ENCODE measurements around the gene PAH. TPM values are rescaled to one million over a fixed set of nuclear protein-coding genes. Genes with fewer than 3 reads are reported as not detected.

Gene PAH
- total and polyA plus RNA-seq, 2 donors (not counting 3 experiments of a cell fraction or from before 2014, with no cell fraction given): not detected

DNA sequence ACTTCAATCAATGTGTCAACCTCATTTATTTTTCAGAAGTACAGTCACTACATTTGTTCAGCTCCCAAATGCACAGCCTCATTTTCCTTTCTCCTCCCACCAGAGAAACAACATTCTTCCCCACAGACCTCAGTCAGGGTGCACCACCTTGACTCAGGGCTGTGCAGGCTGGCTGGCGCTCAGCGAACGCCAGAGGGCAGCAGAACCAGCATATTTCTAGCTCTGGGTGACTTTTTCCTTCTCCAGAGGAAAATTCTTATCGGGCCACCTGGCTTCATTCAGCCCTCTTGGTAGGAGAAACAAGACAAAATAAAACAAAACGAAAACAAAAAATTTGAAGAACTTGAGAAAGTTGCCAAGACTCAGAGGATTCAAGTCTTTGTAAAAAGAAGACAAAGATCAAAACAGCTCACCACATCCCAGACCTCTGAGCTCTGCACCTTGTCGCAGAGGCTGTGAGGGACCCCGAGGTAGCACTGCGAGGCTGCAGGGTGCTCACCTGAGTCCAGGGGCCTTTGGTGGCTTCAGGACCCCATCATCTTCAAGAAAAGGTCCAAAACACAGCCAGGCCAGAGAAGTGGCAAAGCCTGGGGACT, 33.7 kb downstream of the PAH start:
- Histone ChIP-seq H3K9me1 (replicated peaks; ENCODE audit: control insufficient read depth, extremely low read depth, insufficient read depth, low read length) (no peaks in the 10 kb centered on the region), H3K9ac (replicated peaks; ENCODE audit: extremely low read depth, insufficient read depth, low read length) (no peak overlapping the region), H3K4me1 (ENCODE audit: control insufficient read depth, extremely low read depth, insufficient read depth, low read length) (no peaks in the 10 kb centered on the region), H3K9me3 (replicated peaks; ENCODE audit: control insufficient read depth, insufficient read depth, low read length) (no peaks in the 10 kb centered on the region), H3K79me2 (ENCODE audit: control insufficient read depth, insufficient read depth, low read length) (no peaks in the 10 kb centered on the region), H3K27me3 (ENCODE audit: control insufficient read depth in 2 of 2, insufficient read depth in 2 of 2, low read length in 2 of 2) (no peaks in the 10 kb centered on the region), H3K4me3 (replicated peaks in 1 of 3; ENCODE audit: insufficient read depth in 1 of 3, low read depth in 1 of 3, low read length in 3 of 3) (no peak overlapping the region), H3K27ac (ENCODE audit: insufficient read depth, low read depth, low read length) (no peak overlapping the region), H3K36me3 (ENCODE audit: control insufficient read depth in 2 of 2, extremely low read depth in 1 of 2, insufficient read depth in 2 of 2, low read length in 2 of 2) (no peaks in the 10 kb centered on the region), H3K4me2 (ENCODE audit: insufficient read depth, low read length) (no peak overlapping the region), H2AFZ (ENCODE audit: low read depth, low read length) (no peak overlapping the region), H4K20me1 (replicated peaks; ENCODE audit: control insufficient read depth, extremely low read depth, insufficient read depth, low read length) (no peaks in the 10 kb centered on the region)
- DNase-seq (ENCODE audit: low read depth, low spot score): no peak
- no peak for TF ChIP-seq GATA2 (IDR thresholded peaks at IDR 0.05; ENCODE audit: insufficient read depth, insufficient read length, low read depth, low read length)
- TF ChIP-seq, protein P1, sequence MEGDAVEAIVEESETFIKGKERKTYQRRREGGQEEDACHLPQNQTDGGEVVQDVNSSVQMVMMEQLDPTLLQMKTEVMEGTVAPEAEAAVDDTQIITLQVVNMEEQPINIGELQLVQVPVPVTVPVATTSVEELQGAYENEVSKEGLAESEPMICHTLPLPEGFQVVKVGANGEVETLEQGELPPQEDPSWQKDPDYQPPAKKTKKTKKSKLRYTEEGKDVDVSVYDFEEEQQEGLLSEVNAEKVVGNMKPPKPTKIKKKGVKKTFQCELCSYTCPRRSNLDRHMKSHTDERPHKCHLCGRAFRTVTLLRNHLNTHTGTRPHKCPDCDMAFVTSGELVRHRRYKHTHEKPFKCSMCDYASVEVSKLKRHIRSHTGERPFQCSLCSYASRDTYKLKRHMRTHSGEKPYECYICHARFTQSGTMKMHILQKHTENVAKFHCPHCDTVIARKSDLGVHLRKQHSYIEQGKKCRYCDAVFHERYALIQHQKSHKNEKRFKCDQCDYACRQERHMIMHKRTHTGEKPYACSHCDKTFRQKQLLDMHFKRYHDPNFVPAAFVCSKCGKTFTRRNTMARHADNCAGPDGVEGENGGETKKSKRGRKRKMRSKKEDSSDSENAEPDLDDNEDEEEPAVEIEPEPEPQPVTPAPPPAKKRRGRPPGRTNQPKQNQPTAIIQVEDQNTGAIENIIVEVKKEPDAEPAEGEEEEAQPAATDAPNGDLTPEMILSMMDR (IDR thresholded peaks at IDR 0.05; ENCODE audit: extremely low read depth in 1 of 2, insufficient read depth in 1 of 2, low read depth in 1 of 2, low read length in 2 of 2): peak; percentile 29 to 40
- FAIRE-seq: no peak
- intact Hi-C loops (cut with micrococcal nuclease): loop anchor here (1.0 kb wide), 1 partner anchor 665 kb away; no protein-coding TSS in a partner anchor
- BruUV-seq (replicated peaks): no TSS peak
- CTCF ChIA-PET: interaction anchor here (1.0 kb wide), 1 partner anchor 665 kb away, joined by 7 read pairs; no protein-coding TSS in a partner anchor
- dilution Hi-C loops (cut with MboI; ENCODE audit: extremely low pct_ligation_motif_present, low sequenced_read_pairs): no loop called here
- POLR2A ChIA-PET: no interaction called here

DNA sequence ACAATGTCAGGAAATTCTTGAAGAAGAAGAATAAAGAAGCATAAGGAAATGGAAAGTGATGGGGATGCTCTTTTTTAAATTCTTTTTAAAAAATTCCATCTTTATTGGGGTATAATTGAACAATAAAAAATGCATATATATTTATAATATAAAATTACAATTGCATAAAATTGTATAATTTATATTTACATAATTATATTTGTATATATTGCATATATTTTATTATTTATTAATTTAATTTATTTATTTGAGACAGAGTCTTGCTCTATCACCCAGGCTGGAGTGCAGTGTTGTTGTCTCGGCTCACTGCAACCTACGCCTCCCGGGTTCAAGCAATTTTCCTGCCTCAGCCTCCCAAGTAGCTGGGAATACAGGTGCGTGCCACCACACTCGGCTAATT, 36.3 kb downstream of the PAH start:
- Histone ChIP-seq H3K27ac (ENCODE audit: insufficient read depth, low read depth, low read length) (no peak overlapping the region), H3K9me1 (replicated peaks; ENCODE audit: control insufficient read depth, extremely low read depth, insufficient read depth, low read length) (no peaks in the 10 kb centered on the region), H3K9me3 (replicated peaks; ENCODE audit: control insufficient read depth, insufficient read depth, low read length) (no peaks in the 10 kb centered on the region), H4K20me1 (replicated peaks; ENCODE audit: control insufficient read depth, extremely low read depth, insufficient read depth, low read length) (no peaks in the 10 kb centered on the region), H3K27me3 (ENCODE audit: control insufficient read depth in 2 of 2, insufficient read depth in 2 of 2, low read length in 2 of 2) (no peaks in the 10 kb centered on the region), H2AFZ (ENCODE audit: low read depth, low read length) (no peak overlapping the region), H3K4me3 (replicated peaks in 1 of 3; ENCODE audit: insufficient read depth in 1 of 3, low read depth in 1 of 3, low read length in 3 of 3) (no peak overlapping the region), H3K79me2 (ENCODE audit: control insufficient read depth, insufficient read depth, low read length) (no peaks in the 10 kb centered on the region), H3K4me2 (ENCODE audit: insufficient read depth, low read length) (no peak overlapping the region), H3K4me1 (ENCODE audit: control insufficient read depth, extremely low read depth, insufficient read depth, low read length) (no peaks in the 10 kb centered on the region), H3K36me3 (ENCODE audit: control insufficient read depth in 2 of 2, extremely low read depth in 1 of 2, insufficient read depth in 2 of 2, low read length in 2 of 2) (no peaks in the 10 kb centered on the region), H3K9ac (replicated peaks; ENCODE audit: extremely low read depth, insufficient read depth, low read length) (no peak overlapping the region)
- TF ChIP-seq POLR2A (IDR thresholded peaks at IDR 0.05; ENCODE audit: low read depth, low read length) (no peak), MYC (IDR thresholded peaks at IDR 0.05; ENCODE audit: low read depth, low read length) (no peak), EZH2 (IDR thresholded peaks at IDR 0.05; ENCODE audit: borderline replicate concordance, low read depth, low read length, severe bottlenecking) (no peak), FOS (IDR thresholded peaks at IDR 0.05; ENCODE audit: borderline replicate concordance, insufficient read depth, low read length) (no peak), POLR2AphosphoS5 (IDR thresholded peaks at IDR 0.05; ENCODE audit: insufficient read depth, low read depth, low read length) (no peak), GATA2 (IDR thresholded peaks at IDR 0.05; ENCODE audit: insufficient read depth, insufficient read length, low read depth, low read length) (no peak), JUN (IDR thresholded peaks at IDR 0.05; ENCODE audit: borderline replicate concordance, insufficient read depth, insufficient read length, low read depth) (no peak)
- TF ChIP-seq, protein P1 (IDR thresholded peaks at IDR 0.05; ENCODE audit: extremely low read depth in 1 of 2, insufficient read depth in 1 of 2, low read depth in 1 of 2, low read length in 2 of 2): no peak
- TF ChIP-seq, protein P2, sequence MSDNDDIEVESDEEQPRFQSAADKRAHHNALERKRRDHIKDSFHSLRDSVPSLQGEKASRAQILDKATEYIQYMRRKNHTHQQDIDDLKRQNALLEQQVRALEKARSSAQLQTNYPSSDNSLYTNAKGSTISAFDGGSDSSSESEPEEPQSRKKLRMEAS (IDR thresholded peaks at IDR 0.05; ENCODE audit: insufficient read depth, insufficient read length): no peak
- no peak for DNase-seq (ENCODE audit: low read depth, low spot score)
- no peak for FAIRE-seq
- no TSS peak for BruUV-seq (replicated peaks)
- ChIA-PET CTCF (no interaction called here), POLR2A (no interaction called here)
- dilution Hi-C loops (cut with MboI; ENCODE audit: extremely low pct_ligation_motif_present, low sequenced_read_pairs) (no loop called here), intact Hi-C loops (cut with micrococcal nuclease) (no loop called here)

Measured in endothelial cell of umbilical vein (primary cell).